ENCODE results near the gene PROZ. TPM values are rescaled to one million over a fixed set of nuclear protein-coding genes. Genes with fewer than 3 reads are reported as not detected.

Gene PROZ
- total and polyA plus RNA-seq, 9 of the 15 experiments (the other 6 are each of a cell fraction or from before 2014, with no cell fraction given), result not detected

DNA sequence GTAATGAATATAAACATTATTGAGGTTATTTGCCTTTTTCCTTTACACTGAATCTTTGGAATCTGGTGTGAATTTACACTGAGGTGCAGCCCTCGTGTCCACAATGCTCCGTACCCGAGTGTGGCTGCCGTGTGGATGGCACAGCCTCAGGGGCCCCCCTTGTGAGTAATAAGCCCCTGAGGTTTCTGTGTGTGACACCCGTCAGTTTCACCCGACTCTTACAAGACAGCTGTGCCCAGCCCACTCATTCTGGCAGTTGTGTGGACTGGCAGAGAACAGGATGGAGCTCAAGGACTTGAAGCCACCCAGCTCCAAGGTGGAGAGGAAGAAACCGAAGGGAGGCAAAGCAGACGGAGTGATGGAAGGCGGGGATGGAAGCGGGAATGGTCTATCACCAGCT is 7.8 kb downstream of the PROZ start (continued):
- no peak for TF ChIP-seq ZNF609 (CRISPR knock-in tag; IDR thresholded peaks at IDR 0.05; ENCODE audit: borderline replicate concordance)

- Histone ChIP-seq H3K4me1 (replicated peaks in 1 of 2; ENCODE audit: control insufficient read depth in 2 of 2, insufficient read depth in 2 of 2, low read length in 2 of 2) (peaks cover 0 to 7% of the 10 kb centered on the region in 2 experiments; a peak in 2 of 5 replicates), H4K20me1 (replicated peaks; ENCODE audit: control insufficient read depth, insufficient read depth, low read length) (no peaks in the 10 kb centered on the region), H3K4me3 (no peak overlapping the region), H3K27me3 (ENCODE audit: control insufficient read depth in 2 of 2, insufficient read depth in 2 of 2, low read length in 2 of 2) (no peaks in the 10 kb centered on the region), H3K9ac (ENCODE audit: insufficient read depth in 1 of 2, low read depth in 2 of 2, low read length in 2 of 2) (no peak overlapping the region), H3K9me1 (ENCODE audit: control insufficient read depth, insufficient read depth, low read length) (no peaks in the 10 kb centered on the region), H3K4me2 (ENCODE audit: insufficient read depth, low read length) (no peak overlapping the region), H3K9me3 (replicated peaks; ENCODE audit: control insufficient read depth, insufficient read depth, low read depth, low read length) (no peaks in the 10 kb centered on the region), H3K27ac (ENCODE audit: extremely low read depth, low read depth, low read length) (no peak overlapping the region), H2AFZ (ENCODE audit: low read depth, low read length) (no peak overlapping the region), H3K36me3 (ENCODE audit: control insufficient read depth, insufficient read depth, low read length) (peaks cover 15% of the 10 kb centered on the region; the same call in 2 of the 3 replicates), H3K79me2 (ENCODE audit: control insufficient read depth, insufficient read depth, low read length) (no peaks in the 10 kb centered on the region)
- FAIRE-seq (no peak), DNase-seq (ENCODE audit: extremely low read depth in 1 of 4, low spot score in 3 of 4) (no peak), ATAC-seq (no peak)
- intact Hi-C loops (cut with micrococcal nuclease) (no loop called here), in situ Hi-C loops (cut with MboI) (no loop called here)
- ChIA-PET CTCF (ENCODE audit: low intra/inter-chr PET ratio) (no interaction called here), POLR2A (no interaction called here)
- BruUV-seq (replicated peaks), result no TSS peak
- WGBS (ENCODE audit: insufficient coverage, low coverage, missing lambda C conversion rate), result 95% methylated on average over 5 of the region's 5 CpGs
- TF ChIP-seq YBX1 (IDR thresholded peaks at IDR 0.05) (no peak), TEAD1 (CRISPR knock-in tag; IDR thresholded peaks at IDR 0.05) (no peak), PRPF4 (IDR thresholded peaks at IDR 0.05; ENCODE audit: insufficient read depth, low read depth, low read length, poor library complexity, severe bottlenecking) (no peak), TARDBP (IDR thresholded peaks at IDR 0.05) (no peak), GTF2A2 (tag; IDR thresholded peaks at IDR 0.05) (no peak), SAP30 (IDR thresholded peaks at IDR 0.05; ENCODE audit: borderline replicate concordance, insufficient read depth, low read depth, low read length, poor library complexity, severe bottlenecking) (no peak), ZNF263 (CRISPR knock-in tag; IDR thresholded peaks at IDR 0.05; ENCODE audit: borderline replicate concordance) (no peak), ZNF76 (CRISPR knock-in tag; IDR thresholded peaks at IDR 0.05; ENCODE audit: borderline replicate concordance) (no peak), BCL6 (CRISPR knock-in tag; IDR thresholded peaks at IDR 0.05) (no peak), SRF (CRISPR knock-in tag; IDR thresholded peaks at IDR 0.05) (no peak), ZNF24 (IDR thresholded peaks at IDR 0.05) (no peak), DPF2 (IDR thresholded peaks at IDR 0.05) (no peak), GATAD2B (IDR thresholded peaks at IDR 0.05; ENCODE audit: borderline replicate concordance) (no peak), ZNF511 (CRISPR knock-in tag; IDR thresholded peaks at IDR 0.05) (no peak)
- TF ChIP-seq, protein P1, sequence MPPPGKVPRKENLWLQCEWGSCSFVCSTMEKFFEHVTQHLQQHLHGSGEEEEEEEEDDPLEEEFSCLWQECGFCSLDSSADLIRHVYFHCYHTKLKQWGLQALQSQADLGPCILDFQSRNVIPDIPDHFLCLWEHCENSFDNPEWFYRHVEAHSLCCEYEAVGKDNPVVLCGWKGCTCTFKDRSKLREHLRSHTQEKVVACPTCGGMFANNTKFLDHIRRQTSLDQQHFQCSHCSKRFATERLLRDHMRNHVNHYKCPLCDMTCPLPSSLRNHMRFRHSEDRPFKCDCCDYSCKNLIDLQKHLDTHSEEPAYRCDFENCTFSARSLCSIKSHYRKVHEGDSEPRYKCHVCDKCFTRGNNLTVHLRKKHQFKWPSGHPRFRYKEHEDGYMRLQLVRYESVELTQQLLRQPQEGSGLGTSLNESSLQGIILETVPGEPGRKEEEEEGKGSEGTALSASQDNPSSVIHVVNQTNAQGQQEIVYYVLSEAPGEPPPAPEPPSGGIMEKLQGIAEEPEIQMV (tag; conservative IDR thresholded peaks at IDR 0.05; ENCODE audit: low read depth), result no peak
Observed at GRCh38 chr13:113166681-113167080, 8.2 kb downstream of the PROZ start.

All from K562 (cell line).